GM12878 (cell line): Measurements from ENCODE around the gene ZNF841. TPM values are rescaled to one million over a fixed set of nuclear protein-coding genes. Genes with fewer than 3 reads are reported as not detected.

Source experiments
- ATAC-seq: fragments of 200-7000 bp; cut with Tn5 transposase; 3 replicates; pipeline ENCODE4 v1.9.1; 2020; ENCODE audit warnings: mild to moderate bottlenecking, moderate library complexity
- BruUV-seq: library from RNA; stranded (reverse); fragments of 400-500 nt; replicated peaks from 2 replicates; lab custom pipeline; 2021; lab: Mats Ljungman, UMichigan
- CTCF ChIA-PET: fragments of 300-600 bp; sonication (Branson Sonifier 250); formaldehyde crosslinking; extraction: SDS; loops from one replicate; lab custom pipeline; 2021; ENCODE audit warnings: inconsistent platforms; lab: Yijun Ruan, JAX
- POLR2A ChIA-PET: fragments of 350-600 bp; formaldehyde crosslinking; extraction: SDS; loops from one replicate; lab custom pipeline; 2021; ENCODE audit warnings: inconsistent platforms; lab: Charles Lee
- RAD21 ChIA-PET: fragments of 300-600 bp; sonication (Branson Sonifier 250); formaldehyde crosslinking; loops from one replicate; lab custom pipeline; 2023; ENCODE audit warnings: antibody characterized with exemption; ENCODE audit not compliant: unreplicated experiment; lab: Charles Lee
- SMC1A ChIA-PET: fragments of 300-600 bp; sonication (Branson Sonifier 250); formaldehyde crosslinking; loops from one replicate; lab custom pipeline; 2023; ENCODE audit not compliant: unreplicated experiment, uncharacterized antibody; lab: Charles Lee
- DNase-seq: peaks from one replicate; pipeline ENCODE4 v3.0.0-alpha.2; 2011; ENCODE audit warnings: low read depth, low spot score
- FAIRE-seq: peaks from 3 replicates; lab custom pipeline; 2011; peaks lifted over from hg19 to GRCh38; lab: Jason Lieb, UNC
- H2AFZ ChIP-seq: 2 replicates; pipeline ENCODE4 v1.6.0; 2011; ENCODE audit warnings: low read depth, low read length, control low read depth; ENCODE audit not compliant: control insufficient read depth
- H3K27ac ChIP-seq: 2 replicates; pipeline ENCODE4 v1.5.1; 2011; ENCODE audit warnings: control low read depth; ENCODE audit not compliant: control insufficient read depth, insufficient read depth
- H3K27me3 ChIP-seq, 2 experiments: replicated peaks in 1 of 2; 2 replicates each; pipeline versions ENCODE4 v1.6.0 to v1.6.1; 2011; ENCODE audit warnings: low read length in 1 of 2; ENCODE audit not compliant: control insufficient read depth in 2 of 2, insufficient read depth in 2 of 2
- H3K36me3 ChIP-seq, 2 experiments: 2 replicates each; pipeline ENCODE4 v1.5.1; 2011; ENCODE audit warnings: low read length in 1 of 2; ENCODE audit not compliant: control insufficient read depth in 2 of 2, insufficient read depth in 2 of 2
- H3K4me1 ChIP-seq: 2 replicates; pipeline ENCODE4 v1.6.1; 2011; ENCODE audit warnings: mild to moderate bottlenecking, low read length, moderate library complexity, mixed read lengths; ENCODE audit not compliant: control insufficient read depth, insufficient read depth
- H3K4me2 ChIP-seq: 2 replicates; pipeline ENCODE4 v1.6.0; 2011; ENCODE audit warnings: control low read depth; ENCODE audit not compliant: control insufficient read depth, insufficient read depth
- H3K4me3 ChIP-seq: fragments of 200-600 bp; sonication (generic); 2 replicates; pipeline ENCODE4 v1.5.1; 2016
- H3K79me2 ChIP-seq: 2 replicates; pipeline ENCODE4 v1.6.0; 2011; ENCODE audit warnings: low read length; ENCODE audit not compliant: control insufficient read depth, insufficient read depth
- H3K9ac ChIP-seq: 2 replicates; pipeline ENCODE4 v1.8.0; 2011; ENCODE audit warnings: low read length, control low read depth, mixed read lengths; ENCODE audit not compliant: control insufficient read depth, insufficient read depth
- H3K9me3 ChIP-seq: replicated peaks from 3 replicates; pipeline ENCODE4 v1.5.1; 2011; ENCODE audit warnings: mild to moderate bottlenecking, low read length; ENCODE audit not compliant: control insufficient read depth, insufficient read depth
- H4K20me1 ChIP-seq: 2 replicates; pipeline ENCODE4 v1.6.0; 2011; ENCODE audit not compliant: control insufficient read depth, insufficient read depth
- ASH2L ChIP-seq: fragments of 300-600, 200-600 bp; sonication (generic); IDR thresholded peaks from 2 replicates; pipeline ENCODE4 v1.6.1; 2017; ENCODE audit warnings: low read depth, mild to moderate bottlenecking, borderline replicate concordance
- BMI1 ChIP-seq: fragments of 450-650 bp; IDR thresholded peaks from 2 replicates; pipeline ENCODE4 v1.6.1; 2016; ENCODE audit warnings: mild to moderate bottlenecking, moderate library complexity, borderline replicate concordance
- CBX5 ChIP-seq: sonication (generic); IDR thresholded peaks from 2 replicates; pipeline ENCODE4 v1.6.1; 2016; ENCODE audit warnings: low read depth, moderate library complexity, mild to moderate bottlenecking, inconsistent platforms
- CREB1 ChIP-seq: IDR thresholded peaks from 2 replicates; pipeline ENCODE4 v1.6.1; 2012; ENCODE audit warnings: low read depth, mild to moderate bottlenecking, inconsistent platforms
- EED ChIP-seq: sonication (generic); IDR thresholded peaks from 2 replicates; pipeline ENCODE4 v1.6.1; 2016; ENCODE audit warnings: antibody characterized with exemption, low read depth
- EGR1 ChIP-seq, 2 experiments: IDR thresholded peaks; 1 replicate in 1 of 2; 2 replicates in 1 of 2; pipeline ENCODE4 v1.6.1; 2011 to 2012; ENCODE audit warnings: low read depth in 2 of 2, low read length in 2 of 2, borderline replicate concordance in 1 of 2, mild to moderate bottlenecking in 1 of 2, moderate library complexity in 1 of 2
- FOXK2 ChIP-seq: fragments of 450-650 bp; IDR thresholded peaks from 2 replicates; pipeline ENCODE4 v1.6.1; 2017; ENCODE audit warnings: mild to moderate bottlenecking, moderate library complexity
- NRF1 ChIP-seq: conservative IDR thresholded peaks from 2 replicates; pipeline ENCODE4 v1.6.1; 2011; ENCODE audit warnings: mild to moderate bottlenecking, low read depth, low read length, improper control_type of control experiment
- RAD21 ChIP-seq: IDR thresholded peaks from 2 replicates; pipeline ENCODE4 v1.6.1; 2011; ENCODE audit warnings: mild to moderate bottlenecking, low read depth, low read length, moderate library complexity; ENCODE audit not compliant: insufficient read depth
- SP1 ChIP-seq: IDR thresholded peaks from one replicate; pipeline ENCODE4 v1.6.1; 2011; ENCODE audit warnings: low read depth, low read length
- TARDBP ChIP-seq: IDR thresholded peaks from 2 replicates; pipeline ENCODE4 v1.6.1; 2016; ENCODE audit warnings: borderline replicate concordance
- TCF3 ChIP-seq: IDR thresholded peaks from 2 replicates; pipeline ENCODE4 v1.6.1; 2012; ENCODE audit warnings: low read depth, mild to moderate bottlenecking, low read length, borderline replicate concordance; ENCODE audit not compliant: insufficient read depth
- ZBED1 ChIP-seq: IDR thresholded peaks from 2 replicates; pipeline ENCODE4 v1.6.1; 2016; ENCODE audit warnings: borderline replicate concordance
- ZNF207 ChIP-seq: fragments of 450-650 bp; IDR thresholded peaks from 2 replicates; pipeline ENCODE4 v1.6.1; 2014; ENCODE audit warnings: antibody characterized with exemption, mild to moderate bottlenecking, borderline replicate concordance
- ZNF217 ChIP-seq: fragments of 450-650 bp; IDR thresholded peaks from 2 replicates; pipeline ENCODE4 v1.6.1; 2017; ENCODE audit warnings: antibody characterized with exemption, mild to moderate bottlenecking
- WGBS: methylation state at CpG from one replicate; pipeline ENCODE4 v1.1.6; 2016; ENCODE audit warnings: low lambda C conversion rate; ENCODE audit not compliant: insufficient replicate concordance, insufficient coverage; ENCODE audit errors: missing lambda C conversion rate; 5-methylcytosine and 5-hydroxymethylcytosine counted together
- in situ Hi-C: fragments of 300-500 bp; cut with MboI; formaldehyde crosslinking; loops from 9 replicates; pipeline ENCODE4 v1.14.3; 2018; ENCODE audit warnings: mixed read lengths
- intact Hi-C: fragments of 100-400 bp; cut with micrococcal nuclease; formaldehyde crosslinking; loops from one replicate; pipeline ENCODE4 v1.14.2; 2022; ENCODE audit not compliant: unreplicated experiment
- polyA plus RNA-seq, 11 experiments: library from polyadenylated mRNA; depleted of rRNA in 4 of 11; unstranded in 6 of 11; stranded (reverse) in 5 of 11; fragments of >200 nt; fragmentation: Nextera tagmentation in 4 of 11; fragmentation: Illumina TruSeq in 1 of 11; extraction: Ambion mirVana in 4 of 11; extraction: Trizol in 1 of 11; gene quantifications; 1 replicate in 1 of 11; 2 replicates in 10 of 11; pipeline versions ENCODE4 v1.2.1 to v1.2.3, GENCODE V29; 2011 to 2016; ENCODE audit warnings: inconsistent platforms in 2 of 11, missing spikeins in 2 of 11, low read depth in 1 of 11
- total RNA-seq, 4 experiments: library from RNA; depleted of rRNA in 3 of 4; stranded (reverse); fragments of >200 nt in 3 of 4; fragmentation: Illumina TruSeq in 1 of 4; extraction: Trizol in 1 of 4; gene quantifications; 2 replicates each; pipeline versions ENCODE4 v1.2.1 to v1.2.3, GENCODE V29; 2013 to 2021
- TF ChIP-seq, protein P1 (sequence below): fragments of 450-650 bp; IDR thresholded peaks from 2 replicates; pipeline ENCODE4 v1.6.1; 2017; ENCODE audit warnings: low read depth, mild to moderate bottlenecking, moderate library complexity
- TF ChIP-seq, protein P2 (sequence below), 3 experiments: IDR thresholded peaks in 2 of 3; conservative IDR thresholded peaks in 1 of 3; 2 replicates each; pipeline ENCODE4 v1.5.1; 2011; ENCODE audit warnings: low read depth in 3 of 3, low read length in 3 of 3, mild to moderate bottlenecking in 3 of 3, control low read depth in 2 of 3, moderate library complexity in 2 of 3, inconsistent platforms in 1 of 3, mixed read lengths in 1 of 3; ENCODE audit not compliant: control insufficient read depth in 2 of 3, insufficient read depth in 1 of 3; ENCODE audit errors: extremely low read depth in 1 of 3
- TF ChIP-seq, protein P3 (sequence below): fragments of 150-350 bp; IDR thresholded peaks from 2 replicates; pipeline ENCODE4 v1.6.1; 2016; ENCODE audit warnings: low read depth, low read length
- TF ChIP-seq, protein P4 (sequence below): fragments of 450-650 bp; IDR thresholded peaks from 2 replicates; pipeline ENCODE4 v1.6.1; 2016; ENCODE audit warnings: mild to moderate bottlenecking

ZNF841 gene
- total and polyA plus RNA-seq, 10 of the 15 experiments (the other 5 are each of a cell fraction or from before 2014, with no cell fraction given), result 1.4 to 15.0 (median 8.2) TPM

DNA sequence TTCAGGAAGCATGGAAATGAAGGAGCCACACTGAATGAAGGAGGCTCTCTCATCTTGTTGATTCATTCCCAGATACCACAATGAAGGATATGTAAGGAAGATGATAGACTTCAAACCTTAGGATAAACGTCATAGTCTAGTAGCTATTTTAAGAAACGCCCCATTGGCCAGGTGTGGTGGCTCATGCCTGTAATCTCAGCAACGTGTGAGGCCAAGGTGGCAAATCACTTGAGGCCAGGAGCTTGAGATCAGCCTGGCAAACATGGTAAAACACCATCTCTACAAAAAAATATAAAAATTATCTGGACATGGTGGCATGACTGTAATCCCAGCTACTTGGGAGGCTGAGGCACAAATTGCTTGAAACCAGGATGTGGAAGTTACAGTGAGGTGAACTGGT is 17.1 kb upstream of the ZNF841 start:
- Histone ChIP-seq H3K79me2 (no peaks in the 10 kb centered on the region), H3K4me2 (no peak overlapping the region), H3K27me3 (no peaks in the 10 kb centered on the region), H3K4me3 (no peak overlapping the region), H4K20me1 (no peaks in the 10 kb centered on the region), H3K36me3 (peaks cover 2 to 7% of the 10 kb centered on the region in 2 experiments), H3K9me3 (peaks cover 40% of the 10 kb centered on the region), H3K27ac (no peak overlapping the region), H2AFZ (no peak overlapping the region), H3K9ac (no peak overlapping the region), H3K4me1 (no peaks in the 10 kb centered on the region)
- no peak for DNase-seq
- 44% methylated on average over 3 of the region's 3 CpGs for WGBS
- BruUV-seq, result no TSS peak
- in situ Hi-C loops (no loop called here), intact Hi-C loops (no loop called here)
- POLR2A ChIA-PET, result no interaction called here
- RAD21 ChIA-PET, result no interaction called here
- no peak for FAIRE-seq
- ATAC-seq, result no peak
- SMC1A ChIA-PET, result no interaction called here
- CTCF ChIA-PET, result no interaction called here
- TF ChIP-seq ZNF207 (no peak), NRF1 (no peak), CBX5 (no peak), ZBED1 (no peak), SP1 (no peak), EGR1 (IDR thresholded peaks at IDR 0.05; ENCODE audit: borderline replicate concordance in 1 of 2, low read depth in 2 of 2, low read length in 2 of 2) (no peak), FOXK2 (no peak), EED (no peak), ASH2L (no peak), TCF3 (no peak), ZNF217 (no peak), RAD21 (no peak), TARDBP (no peak), BMI1 (no peak), CREB1 (no peak)
- TF ChIP-seq, protein P1, sequence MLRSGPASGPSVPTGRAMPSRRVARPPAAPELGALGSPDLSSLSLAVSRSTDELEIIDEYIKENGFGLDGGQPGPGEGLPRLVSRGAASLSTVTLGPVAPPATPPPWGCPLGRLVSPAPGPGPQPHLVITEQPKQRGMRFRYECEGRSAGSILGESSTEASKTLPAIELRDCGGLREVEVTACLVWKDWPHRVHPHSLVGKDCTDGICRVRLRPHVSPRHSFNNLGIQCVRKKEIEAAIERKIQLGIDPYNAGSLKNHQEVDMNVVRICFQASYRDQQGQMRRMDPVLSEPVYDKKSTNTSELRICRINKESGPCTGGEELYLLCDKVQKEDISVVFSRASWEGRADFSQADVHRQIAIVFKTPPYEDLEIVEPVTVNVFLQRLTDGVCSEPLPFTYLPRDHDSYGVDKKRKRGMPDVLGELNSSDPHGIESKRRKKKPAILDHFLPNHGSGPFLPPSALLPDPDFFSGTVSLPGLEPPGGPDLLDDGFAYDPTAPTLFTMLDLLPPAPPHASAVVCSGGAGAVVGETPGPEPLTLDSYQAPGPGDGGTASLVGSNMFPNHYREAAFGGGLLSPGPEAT, result no peak
- TF ChIP-seq, protein P2, sequence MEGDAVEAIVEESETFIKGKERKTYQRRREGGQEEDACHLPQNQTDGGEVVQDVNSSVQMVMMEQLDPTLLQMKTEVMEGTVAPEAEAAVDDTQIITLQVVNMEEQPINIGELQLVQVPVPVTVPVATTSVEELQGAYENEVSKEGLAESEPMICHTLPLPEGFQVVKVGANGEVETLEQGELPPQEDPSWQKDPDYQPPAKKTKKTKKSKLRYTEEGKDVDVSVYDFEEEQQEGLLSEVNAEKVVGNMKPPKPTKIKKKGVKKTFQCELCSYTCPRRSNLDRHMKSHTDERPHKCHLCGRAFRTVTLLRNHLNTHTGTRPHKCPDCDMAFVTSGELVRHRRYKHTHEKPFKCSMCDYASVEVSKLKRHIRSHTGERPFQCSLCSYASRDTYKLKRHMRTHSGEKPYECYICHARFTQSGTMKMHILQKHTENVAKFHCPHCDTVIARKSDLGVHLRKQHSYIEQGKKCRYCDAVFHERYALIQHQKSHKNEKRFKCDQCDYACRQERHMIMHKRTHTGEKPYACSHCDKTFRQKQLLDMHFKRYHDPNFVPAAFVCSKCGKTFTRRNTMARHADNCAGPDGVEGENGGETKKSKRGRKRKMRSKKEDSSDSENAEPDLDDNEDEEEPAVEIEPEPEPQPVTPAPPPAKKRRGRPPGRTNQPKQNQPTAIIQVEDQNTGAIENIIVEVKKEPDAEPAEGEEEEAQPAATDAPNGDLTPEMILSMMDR (IDR thresholded peaks at IDR 0.05 in 2 of 3, conservative IDR thresholded peaks at IDR 0.05 in 1 of 3; ENCODE audit: control insufficient read depth in 2 of 3, extremely low read depth in 1 of 3, insufficient read depth in 1 of 3, low read depth in 3 of 3, low read length in 3 of 3), result no peak
- TF ChIP-seq, protein P3, sequence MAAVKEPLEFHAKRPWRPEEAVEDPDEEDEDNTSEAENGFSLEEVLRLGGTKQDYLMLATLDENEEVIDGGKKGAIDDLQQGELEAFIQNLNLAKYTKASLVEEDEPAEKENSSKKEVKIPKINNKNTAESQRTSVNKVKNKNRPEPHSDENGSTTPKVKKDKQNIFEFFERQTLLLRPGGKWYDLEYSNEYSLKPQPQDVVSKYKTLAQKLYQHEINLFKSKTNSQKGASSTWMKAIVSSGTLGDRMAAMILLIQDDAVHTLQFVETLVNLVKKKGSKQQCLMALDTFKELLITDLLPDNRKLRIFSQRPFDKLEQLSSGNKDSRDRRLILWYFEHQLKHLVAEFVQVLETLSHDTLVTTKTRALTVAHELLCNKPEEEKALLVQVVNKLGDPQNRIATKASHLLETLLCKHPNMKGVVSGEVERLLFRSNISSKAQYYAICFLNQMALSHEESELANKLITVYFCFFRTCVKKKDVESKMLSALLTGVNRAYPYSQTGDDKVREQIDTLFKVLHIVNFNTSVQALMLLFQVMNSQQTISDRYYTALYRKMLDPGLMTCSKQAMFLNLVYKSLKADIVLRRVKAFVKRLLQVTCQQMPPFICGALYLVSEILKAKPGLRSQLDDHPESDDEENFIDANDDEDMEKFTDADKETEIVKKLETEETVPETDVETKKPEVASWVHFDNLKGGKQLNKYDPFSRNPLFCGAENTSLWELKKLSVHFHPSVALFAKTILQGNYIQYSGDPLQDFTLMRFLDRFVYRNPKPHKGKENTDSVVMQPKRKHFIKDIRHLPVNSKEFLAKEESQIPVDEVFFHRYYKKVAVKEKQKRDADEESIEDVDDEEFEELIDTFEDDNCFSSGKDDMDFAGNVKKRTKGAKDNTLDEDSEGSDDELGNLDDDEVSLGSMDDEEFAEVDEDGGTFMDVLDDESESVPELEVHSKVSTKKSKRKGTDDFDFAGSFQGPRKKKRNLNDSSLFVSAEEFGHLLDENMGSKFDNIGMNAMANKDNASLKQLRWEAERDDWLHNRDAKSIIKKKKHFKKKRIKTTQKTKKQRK, result no peak
- TF ChIP-seq, protein P4, sequence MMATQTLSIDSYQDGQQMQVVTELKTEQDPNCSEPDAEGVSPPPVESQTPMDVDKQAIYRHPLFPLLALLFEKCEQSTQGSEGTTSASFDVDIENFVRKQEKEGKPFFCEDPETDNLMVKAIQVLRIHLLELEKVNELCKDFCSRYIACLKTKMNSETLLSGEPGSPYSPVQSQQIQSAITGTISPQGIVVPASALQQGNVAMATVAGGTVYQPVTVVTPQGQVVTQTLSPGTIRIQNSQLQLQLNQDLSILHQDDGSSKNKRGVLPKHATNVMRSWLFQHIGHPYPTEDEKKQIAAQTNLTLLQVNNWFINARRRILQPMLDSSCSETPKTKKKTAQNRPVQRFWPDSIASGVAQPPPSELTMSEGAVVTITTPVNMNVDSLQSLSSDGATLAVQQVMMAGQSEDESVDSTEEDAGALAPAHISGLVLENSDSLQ, result no peak
